Mesothelial cell of epicardium (in vitro differentiated cells): ENCODE data around the gene CST4. TPM values are rescaled to one million over a fixed set of nuclear protein-coding genes. Genes with fewer than 3 reads are reported as not detected.

ENCODE experiments used
- DNase-seq, 2 experiments: peaks; one replicate each; pipeline ENCODE4 v3.0.0; 2021; ENCODE audit warnings: low spot score in 2 of 2; ENCODE audit not compliant: unreplicated experiment in 2 of 2
- H3K27ac Mint-ChIP-seq: 2 replicates; pipeline ENCODE4 v1.8.0; 2021; ENCODE audit warnings: mixed read lengths
- H3K27me3 Mint-ChIP-seq: 2 replicates; pipeline ENCODE4 v1.8.0; 2021; ENCODE audit warnings: low read depth, mixed read lengths
- H3K36me3 Mint-ChIP-seq: 2 replicates; pipeline ENCODE4 v1.8.0; 2021; ENCODE audit warnings: mixed read lengths
- H3K4me1 Mint-ChIP-seq: 2 replicates; pipeline ENCODE4 v1.8.0; 2021; ENCODE audit warnings: mixed read lengths
- H3K4me3 Mint-ChIP-seq: 2 replicates; pipeline ENCODE4 v1.8.0; 2021; ENCODE audit warnings: mild to moderate bottlenecking, moderate library complexity, mixed read lengths
- H3K9me3 Mint-ChIP-seq: 2 replicates; pipeline ENCODE4 v1.8.0; 2021; ENCODE audit warnings: mixed read lengths
- CTCF ChIP-seq: fragments of 200-600 bp; sonication (generic); IDR thresholded peaks from one replicate; pipeline ENCODE4 v1.5.0; 2021; ENCODE audit warnings: antibody characterized with exemption; ENCODE audit not compliant: unreplicated experiment
- total RNA-seq: library from RNA; stranded (reverse); gene quantifications from 3 replicates; pipeline ENCODE4 v1.2.1, GENCODE V29; 2021

The CST4 gene
- total RNA-seq, 1 donor from 2014 or later, result not detected

- Mint-ChIP-seq H3K27me3 (peaks cover under 1% of the 10 kb centered on the region), H3K36me3 (no peaks in the 10 kb centered on the region), H3K27ac (no peak overlapping the region), H3K4me1 (no peaks in the 10 kb centered on the region), H3K4me3 (no peak overlapping the region), H3K9me3 (no peaks in the 10 kb centered on the region)
- TF ChIP-seq CTCF, result no peak
- no peak for DNase-seq
Measured at GRCh38 chr20:23670361-23670760, 18.5 kb downstream of the CST4 start.

GRCh38 chr20:23669866-23670265 lies 19.0 kb downstream of the CST4 start:
- Mint-ChIP-seq H3K27me3 (no peaks in the 10 kb centered on the region), H3K4me3 (no peak overlapping the region), H3K36me3 (no peaks in the 10 kb centered on the region), H3K27ac (no peak overlapping the region), H3K9me3 (no peaks in the 10 kb centered on the region), H3K4me1 (no peaks in the 10 kb centered on the region)
- no peak for DNase-seq
- TF ChIP-seq CTCF, result no peak

- H3K36me3 Mint-ChIP-seq, result no peaks in the 10 kb centered on the region
- no peak overlapping the region for H3K27ac Mint-ChIP-seq
- DNase-seq, result no peak
- TF ChIP-seq CTCF, result no peak
- no peak overlapping the region for H3K4me3 Mint-ChIP-seq
- H3K9me3 Mint-ChIP-seq, result no peaks in the 10 kb centered on the region
- H3K27me3 Mint-ChIP-seq, result no peaks in the 10 kb centered on the region
- H3K4me1 Mint-ChIP-seq, result no peaks in the 10 kb centered on the region
Measured at GRCh38 chr20:23669327-23669726, 19.5 kb downstream of the CST4 start.

GRCh38 chr20:23668477-23668951 lies 20.3 kb downstream of the CST4 start:
- H3K9me3 Mint-ChIP-seq, result no peaks in the 10 kb centered on the region
- no peak overlapping the region for H3K27ac Mint-ChIP-seq
- DNase-seq, result peak in 1 of 2 experiments; percentile 63

GRCh38 chr20:23667666-23668065 lies 21.2 kb downstream of the CST4 start:
- Mint-ChIP-seq H3K36me3 (no peaks in the 10 kb centered on the region), H3K4me3 (no peak overlapping the region), H3K27ac (no peak overlapping the region), H3K27me3 (no peaks in the 10 kb centered on the region), H3K4me1 (no peaks in the 10 kb centered on the region), H3K9me3 (no peaks in the 10 kb centered on the region)
- DNase-seq, result no peak
- TF ChIP-seq CTCF, result no peak

More at GRCh38 chr20:23668477-23668951, 20.3 kb downstream of the CST4 start:
- H3K4me1 Mint-ChIP-seq, result no peaks in the 10 kb centered on the region
- TF ChIP-seq CTCF, result peak; percentile 82
- no peaks in the 10 kb centered on the region for H3K27me3 Mint-ChIP-seq
- H3K36me3 Mint-ChIP-seq, result no peaks in the 10 kb centered on the region
- no peak overlapping the region for H3K4me3 Mint-ChIP-seq

- Mint-ChIP-seq H3K4me1 (no peaks in the 10 kb centered on the region), H3K27me3 (no peaks in the 10 kb centered on the region), H3K27ac (no peak overlapping the region), H3K36me3 (no peaks in the 10 kb centered on the region), H3K4me3 (no peak overlapping the region), H3K9me3 (no peaks in the 10 kb centered on the region)
- no peak for DNase-seq
- no peak for TF ChIP-seq CTCF
Measured at GRCh38 chr20:23666698-23667097, 22.1 kb downstream of the CST4 start.
